HS-27A (cell line): ENCODE data around the gene PGBD5.

Experiments used
- DNase-seq: peaks from one replicate; pipeline ENCODE4 v3.0.0-alpha.2; 2012; ENCODE audit warnings: low read depth, missing footprints

The PGBD5 gene

GRCh38 chr1:230347896-230348295, 78.2 kb downstream of the PGBD5 start:
- no peak for DNase-seq

- no peak for DNase-seq
Observed at GRCh38 chr1:230345139-230345885, 80.8 kb downstream of the PGBD5 start.

GRCh38 chr1:230342699-230343098, 83.4 kb downstream of the PGBD5 start:
- no peak for DNase-seq

- no peak for DNase-seq
Observed at GRCh38 chr1:230342019-230342418, 84.1 kb downstream of the PGBD5 start.

GRCh38 chr1:230341162-230341546, 85.0 kb downstream of the PGBD5 start:
- no peak for DNase-seq

GRCh38 chr1:230340526-230341161, 85.5 kb downstream of the PGBD5 start:
- DNase-seq = no peak

- no peak for DNase-seq
Observed at GRCh38 chr1:230339033-230339432, 87.1 kb downstream of the PGBD5 start.

- DNase-seq = no peak
Observed at GRCh38 chr1:230337266-230337665, 88.9 kb downstream of the PGBD5 start.

- no peak for DNase-seq
Observed at GRCh38 chr1:230335861-230336522, 90.1 kb downstream of the PGBD5 start.

GRCh38 chr1:230334447-230334837, 91.7 kb downstream of the PGBD5 start:
- DNase-seq = no peak

GRCh38 chr1:230333590-230334446, 92.3 kb downstream of the PGBD5 start:
- no peak for DNase-seq

- DNase-seq = no peak
Observed at GRCh38 chr1:230332575-230333066, 93.5 kb downstream of the PGBD5 start.

- DNase-seq = no peak
Observed at GRCh38 chr1:230332061-230332460, 94.1 kb downstream of the PGBD5 start.

GRCh38 chr1:230330157-230330556, 96.0 kb downstream of the PGBD5 start:
- no peak for DNase-seq

- DNase-seq = no peak
Observed at GRCh38 chr1:230328342-230329015, 97.7 kb downstream of the PGBD5 start.

GRCh38 chr1:230327892-230328284, 98.2 kb downstream of the PGBD5 start:
- no peak for DNase-seq

GRCh38 chr1:230326971-230327891, 98.9 kb downstream of the PGBD5 start:
- DNase-seq = no peak

- DNase-seq = no peak
Observed at GRCh38 chr1:230323686-230324085, 102.4 kb downstream of the PGBD5 start.

- DNase-seq = no peak
Observed at GRCh38 chr1:230322967-230323547, 103.1 kb downstream of the PGBD5 start.

- DNase-seq = no peak
Observed at GRCh38 chr1:230322421-230322756, 103.7 kb downstream of the PGBD5 start.
